Activated T-helper 9 cell treated with anti-CD3 and anti-CD28 coated beads, Interleukin-2, amount 50 U/mL, for 16 hours (primary cell): ENCODE data around the gene YWHAG.
"Not testable (repeated sequence)": the region's sequence is repeated elsewhere in the genome, so short reads cannot be mapped to it uniquely, and the experiment has no call there.

Experiments used
- DNase-seq: peaks from one replicate; pipeline ENCODE4 v3.0.0-alpha.2; 2020; ENCODE audit warnings: low read depth

YWHAG gene

GRCh38 chr7:76377186-76377918, 18.6 kb upstream of the YWHAG start:
- DNase-seq: no peak

- no peak for DNase-seq
Measured at GRCh38 chr7:76375251-76375650, 16.5 kb upstream of the YWHAG start.

DNA sequence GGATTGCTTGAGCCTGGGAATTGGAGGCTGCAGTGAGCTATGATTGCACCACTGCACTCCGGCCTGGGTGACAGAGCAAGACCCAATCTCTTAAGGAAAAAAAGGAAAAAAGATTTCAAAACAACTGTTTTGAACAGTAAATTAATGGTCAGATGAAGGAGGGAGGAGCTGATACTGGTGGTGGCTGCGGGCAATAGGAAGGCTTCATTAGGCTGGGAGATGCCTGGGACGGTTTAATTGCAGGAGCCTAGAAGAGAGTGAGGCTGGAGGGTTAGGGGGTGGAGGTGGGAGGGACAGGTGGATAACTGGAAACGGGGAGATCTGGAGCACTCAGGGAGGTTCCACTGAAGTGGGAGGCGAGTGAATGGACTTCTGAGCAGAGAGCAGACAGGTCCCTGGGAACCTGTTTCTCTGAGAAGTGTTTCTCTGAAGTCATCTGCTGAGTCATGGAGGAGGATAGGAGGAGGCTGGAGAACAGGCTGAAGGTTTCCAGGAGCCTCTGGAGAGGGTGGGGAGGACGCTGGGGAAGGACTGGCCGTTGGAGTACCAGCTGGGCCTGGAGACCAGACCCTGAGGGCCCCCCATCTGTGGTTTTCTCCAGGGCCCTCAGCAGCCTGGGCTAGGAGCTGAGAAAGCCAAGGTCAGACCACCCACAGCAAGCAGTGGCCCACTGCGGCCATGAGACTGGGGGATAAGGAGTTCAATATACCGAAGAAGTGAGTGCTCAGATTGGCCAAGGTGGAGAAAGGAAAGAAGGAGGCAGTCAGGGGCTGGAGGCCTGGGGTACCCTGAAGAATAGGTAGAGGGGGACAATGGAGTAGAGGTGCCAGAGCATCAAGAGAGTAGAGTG, 14.4 kb upstream of the YWHAG start:
- no peak for DNase-seq

GRCh38 chr7:76371396-76371795, 12.6 kb upstream of the YWHAG start:
- no peak for DNase-seq

DNA sequence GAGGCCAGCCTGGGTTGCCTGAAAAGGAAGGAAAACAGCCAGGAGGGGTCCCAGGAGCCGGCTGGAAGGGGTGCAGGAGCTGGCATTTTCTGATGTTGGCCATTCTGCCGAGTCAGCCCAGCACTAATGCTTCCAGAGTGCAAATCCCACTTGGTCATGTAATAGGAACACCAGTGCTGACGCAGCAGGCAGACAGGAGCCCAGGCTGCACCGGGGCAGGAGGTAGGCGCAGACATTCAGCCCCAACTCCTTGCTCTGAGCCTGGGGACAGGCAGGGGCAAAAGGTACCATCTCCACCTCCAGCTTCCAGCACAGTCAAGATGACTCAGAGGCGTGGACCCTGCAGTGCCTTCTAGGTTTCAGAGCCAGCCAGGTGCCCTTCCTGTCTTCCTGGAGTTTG, 10.2 kb upstream of the YWHAG start:
- DNase-seq: no peak

DNA sequence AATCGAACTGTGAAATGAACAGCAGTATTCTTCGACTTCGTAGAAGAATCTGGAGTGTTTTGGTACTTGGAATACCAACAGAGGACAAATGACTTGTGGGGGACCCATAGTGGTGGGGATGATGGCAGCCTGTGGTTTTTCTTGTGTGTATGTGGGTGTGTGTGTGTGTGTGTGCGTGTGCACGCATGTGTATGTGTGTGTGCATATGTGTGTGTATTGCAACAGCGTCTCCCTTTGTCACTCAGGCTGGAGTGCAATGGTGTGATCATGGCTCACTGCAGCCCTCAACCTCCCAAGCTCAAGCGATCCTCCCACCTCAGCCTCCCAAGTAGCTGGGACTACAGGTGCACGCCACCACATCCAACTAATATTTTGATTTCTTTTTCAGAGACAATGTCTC, 9.4 kb upstream of the YWHAG start:
- no peak for DNase-seq

- no peak for DNase-seq
Measured at GRCh38 chr7:76364198-76364584, 5.4 kb upstream of the YWHAG start.

DNA sequence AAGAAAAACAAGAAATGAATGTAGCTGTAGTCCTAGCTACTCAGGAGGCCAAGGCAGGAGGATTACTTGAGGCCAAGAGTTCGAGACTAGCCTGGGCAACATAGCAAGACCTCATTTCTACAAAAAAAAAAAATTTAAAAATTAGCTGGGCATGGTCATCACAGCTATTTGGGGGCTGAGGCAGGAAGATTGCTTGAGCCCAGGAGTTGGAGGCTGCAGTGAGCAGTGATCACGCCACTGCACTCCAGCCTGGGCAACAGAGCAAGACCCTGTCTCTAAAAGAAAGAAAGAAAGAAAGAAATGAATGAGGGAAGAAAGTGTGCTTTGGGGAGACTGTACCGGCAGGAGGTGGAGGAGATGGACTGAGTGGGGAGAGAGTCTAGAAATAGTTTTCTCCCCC, 5.0 kb upstream of the YWHAG start:
- DNase-seq: not testable (repeated sequence)

GRCh38 chr7:76359978-76360638, 1.3 kb upstream of the YWHAG start:
- DNase-seq: no peak

DNA sequence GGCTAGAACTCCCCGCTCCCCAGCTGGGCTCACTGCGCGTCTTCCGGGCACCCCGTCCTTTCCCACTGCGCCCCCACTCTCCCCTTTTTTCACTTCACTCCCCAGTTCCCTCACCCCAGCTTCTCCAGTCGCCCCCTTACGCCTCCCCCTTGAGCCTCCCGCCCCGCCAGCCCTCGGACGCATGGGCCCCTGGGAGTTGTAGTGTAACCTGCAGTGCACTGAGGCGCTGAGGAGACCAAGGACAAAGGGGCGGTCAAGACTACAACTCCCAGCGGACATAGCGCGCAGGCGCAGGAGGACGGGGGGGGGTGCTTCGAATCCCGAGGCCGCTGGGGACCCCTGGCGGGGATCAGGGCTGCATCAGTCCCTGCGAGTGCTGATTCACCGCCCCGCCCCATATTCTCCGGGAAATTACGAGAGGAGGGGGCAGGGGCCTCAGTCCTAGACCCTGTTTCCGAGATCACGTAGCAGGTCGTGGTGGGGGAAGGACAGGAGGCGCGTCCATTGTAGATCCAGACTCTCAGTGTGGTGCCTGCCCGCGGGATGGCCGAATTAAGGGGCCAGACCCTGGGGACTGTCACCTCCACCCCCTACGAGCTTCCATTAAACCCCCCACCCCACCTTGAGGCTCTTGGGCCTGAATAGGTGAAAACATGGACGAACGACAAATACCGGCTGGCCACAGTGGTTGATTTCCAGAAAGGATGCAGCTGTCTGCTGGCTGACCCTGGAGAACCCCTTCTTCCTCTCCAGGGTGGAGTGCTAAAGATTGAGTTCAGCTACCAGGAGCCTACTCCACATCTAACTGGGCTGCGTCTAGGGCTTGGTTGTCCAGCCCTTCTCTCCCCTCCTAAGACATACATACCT, 553 bp upstream of the YWHAG start:
- DNase-seq: peak; percentile 92

DNA sequence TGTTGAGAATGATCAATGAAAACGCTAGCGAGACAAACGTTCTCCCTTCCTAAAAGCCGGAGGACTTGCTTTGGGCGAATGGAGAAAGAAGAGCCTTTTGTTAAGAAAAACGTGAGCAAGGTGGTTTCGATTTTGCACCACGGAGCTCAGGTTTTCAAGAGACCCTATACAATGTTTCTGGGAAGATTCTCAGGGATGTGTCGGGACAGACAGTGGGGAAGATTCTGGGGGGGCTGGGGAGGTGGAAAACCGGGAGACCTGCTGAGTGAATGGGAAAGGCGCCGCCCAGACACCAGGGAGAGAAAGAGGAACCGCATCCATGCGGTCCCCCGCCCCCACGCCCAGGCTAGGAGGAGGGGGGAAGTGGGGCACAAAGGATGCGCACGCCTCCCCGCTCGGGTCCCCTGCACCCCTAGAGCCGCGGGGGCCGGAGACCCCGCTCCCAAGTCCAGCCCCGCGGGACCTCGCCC, 745 bp downstream of the YWHAG start:
- DNase-seq: peak; percentile 46

GRCh38 chr7:76357475-76358010, 1.2 kb downstream of the YWHAG start:
- no peak for DNase-seq

DNA sequence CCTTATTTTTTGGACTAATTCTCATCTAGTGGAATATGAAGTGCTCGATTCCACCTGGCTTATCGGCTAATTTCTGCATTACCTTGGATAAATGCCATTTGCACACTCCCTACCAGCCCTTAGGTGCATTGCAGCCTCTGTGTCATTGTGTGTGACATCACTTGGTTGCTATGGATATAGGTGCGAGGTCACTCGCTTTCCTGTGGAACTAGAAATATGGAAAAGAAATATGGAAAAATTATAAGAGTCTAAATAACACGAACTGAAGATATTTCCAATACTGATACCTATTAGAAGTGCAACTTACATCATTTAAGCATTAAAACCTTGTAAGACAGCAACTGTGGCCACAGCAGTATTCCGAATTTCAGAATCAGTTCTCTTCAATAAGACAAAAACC, 2.0 kb downstream of the YWHAG start:
- DNase-seq: no peak

DNA sequence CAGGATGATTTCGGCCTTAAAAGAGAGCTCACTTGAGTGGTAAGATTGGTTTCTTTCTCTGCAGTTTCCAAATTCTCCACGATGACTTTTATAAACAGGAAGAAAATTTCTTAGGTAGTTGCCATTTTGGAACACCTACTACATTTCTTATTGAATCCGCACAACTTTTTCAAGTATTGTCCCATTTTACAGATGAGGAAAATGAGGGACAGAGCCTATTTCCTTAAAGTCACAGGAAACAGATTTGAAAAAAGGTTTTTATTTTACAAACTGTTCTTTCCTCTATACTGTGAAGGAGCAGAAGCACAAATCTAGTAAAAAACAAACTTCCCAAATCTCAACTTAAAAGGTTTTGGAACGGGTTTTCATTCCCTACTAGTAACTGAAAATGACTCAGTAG, 2.7 kb downstream of the YWHAG start:
- DNase-seq: no peak

GRCh38 chr7:76354981-76355730, 3.6 kb downstream of the YWHAG start:
- DNase-seq: no peak

GRCh38 chr7:76354516-76354915, 4.3 kb downstream of the YWHAG start:
- DNase-seq: no peak

DNA sequence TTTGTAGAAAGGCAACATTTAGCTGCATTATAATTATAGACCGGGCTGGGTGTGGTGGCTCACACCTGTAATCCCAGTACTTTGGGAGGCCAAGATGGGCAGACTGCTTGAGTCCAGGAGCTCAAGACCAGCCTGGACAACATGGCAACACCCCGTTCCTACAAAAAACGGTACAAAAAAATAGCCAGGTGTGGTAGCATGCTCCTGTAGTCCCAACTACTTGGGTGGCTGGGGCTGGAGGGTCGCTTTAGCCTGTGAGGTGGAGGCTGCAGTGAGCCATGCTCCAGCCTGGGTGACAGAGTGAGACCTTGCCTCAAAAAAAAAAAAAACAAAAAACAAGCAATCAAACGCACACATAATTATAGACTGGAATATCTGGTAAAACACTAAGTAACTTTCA, 5.0 kb downstream of the YWHAG start:
- DNase-seq: no peak

- no peak for DNase-seq
Measured at GRCh38 chr7:76352193-76352592, 6.6 kb downstream of the YWHAG start.

DNA sequence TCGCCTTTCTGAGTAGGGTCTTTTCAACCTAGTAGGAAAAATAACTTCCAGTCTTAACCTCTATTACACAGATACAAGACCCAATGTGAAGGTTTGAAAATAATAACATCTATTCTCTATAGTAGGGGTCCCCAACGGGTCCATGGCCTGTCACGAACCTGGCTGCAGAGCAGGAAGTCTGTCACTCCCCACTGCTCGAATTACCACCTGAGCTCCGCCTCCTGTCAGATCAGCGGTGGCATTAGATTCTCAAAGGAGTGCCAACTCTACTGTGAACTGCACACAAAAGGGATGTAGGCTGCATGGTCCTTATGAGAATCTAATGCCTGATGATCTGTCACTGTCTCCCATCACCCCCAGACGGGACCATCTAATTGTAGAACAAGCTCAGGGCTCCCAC, 7.4 kb downstream of the YWHAG start:
- no peak for DNase-seq

DNA sequence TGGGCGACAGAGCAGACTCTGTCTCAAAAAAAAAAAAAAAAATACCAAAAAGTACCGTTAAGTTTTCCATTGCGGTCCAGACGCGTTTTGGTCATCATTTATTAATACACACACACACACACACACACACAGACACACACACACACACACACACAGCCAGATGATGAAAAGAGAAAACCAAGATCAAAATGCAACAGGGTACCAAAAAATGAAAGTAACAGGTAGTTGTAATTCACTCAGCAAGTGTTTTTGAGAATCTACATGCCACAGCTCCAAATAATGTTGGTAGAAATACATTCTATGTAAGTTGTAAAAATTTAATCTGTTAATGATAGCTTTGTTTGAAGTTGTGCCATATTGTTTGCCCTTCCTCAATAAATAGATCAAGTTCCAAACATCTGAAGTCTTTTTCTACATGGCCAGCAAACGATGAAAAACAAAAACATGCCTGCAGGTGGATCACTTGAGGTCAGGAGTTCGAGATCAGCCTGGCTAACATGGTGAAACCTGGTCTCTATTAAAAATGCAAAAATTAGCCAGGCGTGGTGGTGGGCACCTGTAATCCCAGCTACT, 9.4 kb downstream of the YWHAG start:
- no peak for DNase-seq

GRCh38 chr7:76347710-76348109, 11.1 kb downstream of the YWHAG start:
- DNase-seq: no peak
